Ectodermal cell (in vitro differentiated cells): ENCODE measurements around the gene LILRB4.

Source experiments
- H3K27ac ChIP-seq: 2 replicates; pipeline ENCODE4 v1.7.0; 2013; ENCODE audit warnings: mild to moderate bottlenecking, low read depth, low read length; ENCODE audit not compliant: insufficient read depth, poor library complexity, severe bottlenecking
- H3K27me3 ChIP-seq: 2 replicates; pipeline ENCODE4 v1.7.0; 2013; ENCODE audit warnings: mild to moderate bottlenecking, low read length; ENCODE audit not compliant: insufficient read depth, control insufficient read depth, poor library complexity, severe bottlenecking
- H3K36me3 ChIP-seq: one replicate; pipeline ENCODE4 v1.7.0; 2013; ENCODE audit warnings: low read length; ENCODE audit not compliant: control insufficient read depth, insufficient read depth
- H3K4me1 ChIP-seq: one replicate; pipeline ENCODE4 v1.7.0; 2013; ENCODE audit warnings: low read length; ENCODE audit not compliant: control insufficient read depth, insufficient read depth
- H3K4me3 ChIP-seq: 2 replicates; pipeline ENCODE4 v1.7.0; 2013; ENCODE audit warnings: low read depth, low read length, control low read depth; ENCODE audit not compliant: insufficient read depth
- H3K9me3 ChIP-seq: 2 replicates; pipeline ENCODE4 v1.7.0; 2013; ENCODE audit warnings: mild to moderate bottlenecking, low read length, moderate library complexity; ENCODE audit not compliant: control insufficient read depth
- whole genome bisulfite sequencing, 2 experiments: methylation state at CpG; one replicate each; pipeline ENCODE4 v1.1.7; 2013; ENCODE audit warnings: missing lambda C conversion rate in 2 of 2; 5-methylcytosine and 5-hydroxymethylcytosine counted together

The LILRB4 gene

GRCh38 chr19:54646331-54646841 lies 16.4 kb upstream of the LILRB4 start:
- Histone ChIP-seq H3K27me3 (no peaks in the 10 kb centered on the region), H3K4me1 (no peaks in the 10 kb centered on the region), H3K9me3 (peaks cover 7% of the 10 kb centered on the region), H3K36me3 (no peaks in the 10 kb centered on the region), H3K27ac (no peak overlapping the region), H3K4me3 (no peak overlapping the region)
- WGBS, 2 experiments, result 87 to 88% methylated on average over 19 of the region's 19 CpGs

GRCh38 chr19:54648129-54648528 lies 14.7 kb upstream of the LILRB4 start:
- H3K9me3 ChIP-seq, result peaks cover 9% of the 10 kb centered on the region
- no peaks in the 10 kb centered on the region for H3K4me1 ChIP-seq
- WGBS, 2 experiments, result 31 to 48% methylated on average over 4 of the region's 4 CpGs
- no peaks in the 10 kb centered on the region for H3K36me3 ChIP-seq
- no peak overlapping the region for H3K4me3 ChIP-seq
- H3K27me3 ChIP-seq, result no peaks in the 10 kb centered on the region
- H3K27ac ChIP-seq, result no peak overlapping the region

GRCh38 chr19:54650108-54650655 lies 12.6 kb upstream of the LILRB4 start:
- Histone ChIP-seq H3K36me3 (no peaks in the 10 kb centered on the region), H3K27me3 (no peaks in the 10 kb centered on the region), H3K27ac (no peak overlapping the region), H3K4me3 (no peak overlapping the region), H3K4me1 (no peaks in the 10 kb centered on the region), H3K9me3 (peaks cover 10% of the 10 kb centered on the region)
- WGBS, 2 experiments, result 79% methylated on average over 6 of the region's 6 CpGs

DNA sequence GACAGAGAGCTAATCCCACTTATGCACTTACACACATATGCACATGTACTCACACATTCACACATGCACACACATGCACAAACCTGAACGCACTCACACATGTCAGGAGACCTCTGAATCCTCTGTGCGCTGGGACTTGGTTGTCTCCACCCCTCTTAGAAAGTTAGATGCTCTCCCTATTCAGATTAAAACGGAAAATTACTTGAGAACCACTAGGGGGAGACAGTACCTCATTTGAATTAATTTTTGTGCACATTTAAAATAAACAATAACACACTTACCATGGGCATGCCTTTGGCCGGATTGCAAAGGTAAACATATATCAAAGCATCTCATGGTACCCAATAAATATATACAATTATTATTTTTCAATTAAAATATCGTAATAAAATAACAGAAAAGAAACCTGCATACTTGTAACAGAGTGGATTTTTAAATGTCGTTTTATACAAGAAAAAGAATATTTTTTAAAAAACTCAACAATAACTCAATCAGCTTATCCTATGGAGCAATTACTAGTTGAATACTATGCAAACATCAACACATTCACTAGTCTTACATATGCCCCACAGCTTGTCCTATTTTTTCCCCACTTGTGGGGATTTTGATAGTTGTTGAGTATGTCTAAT lies 9.5 kb upstream of the LILRB4 start:
- no peaks in the 10 kb centered on the region for H3K27me3 ChIP-seq
- H3K4me1 ChIP-seq, result no peaks in the 10 kb centered on the region
- no peak overlapping the region for H3K27ac ChIP-seq
- WGBS, 2 experiments, result 53 to 60% methylated on average over 3 to 5 of the region's 6 CpGs
- no peaks in the 10 kb centered on the region for H3K36me3 ChIP-seq
- no peak overlapping the region for H3K4me3 ChIP-seq
- peaks cover 10% of the 10 kb centered on the region for H3K9me3 ChIP-seq

DNA sequence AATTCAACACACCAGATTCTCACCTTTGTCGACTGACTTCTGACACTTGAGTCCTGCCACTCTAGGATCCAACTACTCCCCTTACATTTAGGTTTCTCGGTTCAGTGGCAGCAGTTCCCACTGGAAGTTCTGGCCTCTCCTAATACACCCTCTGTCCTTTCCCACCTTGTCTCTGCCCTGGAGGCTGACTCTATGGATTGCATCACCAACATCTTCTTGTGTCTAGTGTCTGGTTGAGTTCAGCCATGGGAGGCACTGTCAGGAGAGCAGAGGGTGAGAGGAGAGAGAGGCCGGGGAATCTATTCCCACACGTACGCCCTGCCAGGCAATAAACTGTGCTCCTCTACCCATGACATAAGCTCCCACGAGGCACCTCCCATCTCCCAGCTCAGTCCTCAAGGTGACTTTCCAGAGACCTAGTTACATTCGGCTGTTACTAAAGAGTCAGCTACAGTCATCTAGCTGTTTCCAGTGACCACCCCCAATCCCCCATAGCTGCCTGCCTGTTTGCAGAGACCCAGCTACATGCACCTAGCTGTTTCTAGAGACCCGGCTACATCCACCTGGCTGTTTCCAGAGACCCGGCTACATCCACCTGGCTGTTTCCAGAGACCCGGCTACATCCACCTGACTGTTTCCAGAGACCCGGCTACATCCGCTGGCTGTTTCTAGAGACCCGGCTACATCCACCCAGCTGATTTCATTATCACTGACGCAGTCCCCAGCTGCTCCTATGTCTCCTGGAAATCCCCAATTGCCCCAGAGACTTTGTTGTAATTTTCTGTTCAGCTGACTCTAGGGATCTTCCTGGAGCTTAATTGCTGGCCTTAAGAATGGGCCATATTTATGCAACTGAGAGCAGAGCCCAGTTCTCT lies 8.1 kb upstream of the LILRB4 start:
- H3K4me1 ChIP-seq, result no peaks in the 10 kb centered on the region
- no peak overlapping the region for H3K27ac ChIP-seq
- no peaks in the 10 kb centered on the region for H3K27me3 ChIP-seq
- H3K4me3 ChIP-seq, result no peak overlapping the region
- 79 to 80% methylated on average over 14 of the region's 14 CpGs for WGBS, 2 experiments
- H3K9me3 ChIP-seq, result peaks cover 12% of the 10 kb centered on the region
- H3K36me3 ChIP-seq, result no peaks in the 10 kb centered on the region

GRCh38 chr19:54659300-54659699 lies 3.5 kb upstream of the LILRB4 start:
- H3K9me3 ChIP-seq, result peaks cover 13% of the 10 kb centered on the region
- 76 to 81% methylated on average over 6 of the region's 6 CpGs for WGBS, 2 experiments

GRCh38 chr19:54660306-54660705 lies 2.5 kb upstream of the LILRB4 start:
- Histone ChIP-seq H3K4me1 (no peaks in the 10 kb centered on the region), H3K9me3 (peaks cover 14% of the 10 kb centered on the region), H3K36me3 (no peaks in the 10 kb centered on the region), H3K27ac (no peak overlapping the region), H3K4me3 (no peak overlapping the region), H3K27me3 (no peaks in the 10 kb centered on the region)
- 72 to 75% methylated on average over 5 of the region's 5 CpGs for WGBS, 2 experiments

More at GRCh38 chr19:54659300-54659699, 3.5 kb upstream of the LILRB4 start:
- H3K4me1 ChIP-seq, result no peaks in the 10 kb centered on the region
- H3K36me3 ChIP-seq, result no peaks in the 10 kb centered on the region
- H3K27me3 ChIP-seq, result no peaks in the 10 kb centered on the region
- H3K27ac ChIP-seq, result no peak overlapping the region
- H3K4me3 ChIP-seq, result no peak overlapping the region

DNA sequence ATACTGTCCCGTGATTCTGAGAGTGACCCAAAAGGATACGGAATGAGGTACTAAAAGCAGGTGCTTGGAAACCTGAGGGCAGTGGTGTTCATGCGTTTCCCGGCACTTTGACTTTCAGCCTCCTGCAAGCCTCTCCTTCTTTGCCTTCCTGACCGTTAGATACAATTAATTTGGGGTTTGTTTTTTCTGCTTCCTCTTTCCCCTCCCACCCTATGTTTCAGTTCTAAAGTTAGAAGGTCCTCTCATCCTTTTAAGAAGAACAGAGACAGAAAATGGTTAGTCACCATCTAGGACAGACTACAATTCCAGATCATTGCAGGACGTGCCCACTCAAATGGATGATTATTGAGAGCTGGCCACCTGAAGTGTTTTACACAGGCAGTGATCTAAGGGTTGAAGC lies 1.8 kb upstream of the LILRB4 start:
- Histone ChIP-seq H3K9me3 (peaks cover 14% of the 10 kb centered on the region), H3K4me3 (no peak overlapping the region), H3K27me3 (no peaks in the 10 kb centered on the region), H3K36me3 (no peaks in the 10 kb centered on the region), H3K27ac (no peak overlapping the region), H3K4me1 (no peaks in the 10 kb centered on the region)
- 77 to 78% methylated on average over 6 of the region's 6 CpGs for WGBS, 2 experiments

DNA sequence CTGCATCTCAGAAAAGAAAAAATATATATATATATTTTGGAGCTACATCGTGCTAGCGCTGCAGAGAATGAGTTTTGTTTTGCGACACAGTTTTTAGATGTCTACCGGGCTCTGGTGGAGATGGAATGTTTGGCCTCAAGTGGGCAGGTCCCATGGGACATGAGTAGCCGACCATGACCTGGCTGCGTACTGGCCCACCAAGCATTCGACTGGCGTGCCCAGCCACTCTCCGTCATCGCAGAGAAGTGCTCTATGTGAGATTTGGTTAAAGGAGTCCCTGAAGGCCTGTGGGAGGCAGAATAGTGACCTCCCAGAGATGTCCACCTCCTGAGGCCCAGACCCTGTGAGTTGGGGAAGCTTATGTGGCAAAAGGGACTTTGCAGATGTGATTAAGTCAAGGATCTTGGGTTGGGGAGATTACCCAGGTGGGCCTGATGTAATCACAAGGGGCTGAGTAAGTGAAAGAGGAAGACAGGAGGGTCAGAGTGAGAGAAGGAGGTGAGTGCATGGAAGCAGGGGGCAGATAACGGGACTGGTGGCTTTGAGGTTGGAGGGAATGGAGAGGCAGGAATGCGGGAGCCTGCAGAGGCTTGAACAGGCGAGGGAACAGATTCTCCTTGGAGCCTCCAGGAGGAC lies 821 bp upstream of the LILRB4 start:
- H3K36me3 ChIP-seq, result no peaks in the 10 kb centered on the region
- no peaks in the 10 kb centered on the region for H3K27me3 ChIP-seq
- no peaks in the 10 kb centered on the region for H3K4me1 ChIP-seq
- H3K27ac ChIP-seq, result no peak overlapping the region
- peaks cover 14% of the 10 kb centered on the region for H3K9me3 ChIP-seq
- no peak overlapping the region for H3K4me3 ChIP-seq
- WGBS, 2 experiments, result 85 to 86% methylated on average over 13 of the region's 13 CpGs

GRCh38 chr19:54665530-54665929 lies 2.7 kb downstream of the LILRB4 start:
- Histone ChIP-seq H3K27me3 (no peaks in the 10 kb centered on the region), H3K9me3 (peaks cover 15% of the 10 kb centered on the region), H3K4me1 (no peaks in the 10 kb centered on the region), H3K4me3 (no peak overlapping the region), H3K27ac (no peak overlapping the region), H3K36me3 (no peaks in the 10 kb centered on the region)
- WGBS, 2 experiments, result 60 to 73% methylated on average over 6 of the region's 6 CpGs
